ENCODE measurements around the gene SULT2B1. TPM values are rescaled to one million over a fixed set of nuclear protein-coding genes. Genes with fewer than 3 reads are reported as not detected.
"Not testable (repeated sequence)": the region's sequence is repeated elsewhere in the genome, so short reads cannot be mapped to it uniquely, and the experiment has no call there.

Gene SULT2B1
- total and polyA plus RNA-seq, 2 experiments from 2014 or later, result 0.20 TPM; not detected in 1

DNA sequence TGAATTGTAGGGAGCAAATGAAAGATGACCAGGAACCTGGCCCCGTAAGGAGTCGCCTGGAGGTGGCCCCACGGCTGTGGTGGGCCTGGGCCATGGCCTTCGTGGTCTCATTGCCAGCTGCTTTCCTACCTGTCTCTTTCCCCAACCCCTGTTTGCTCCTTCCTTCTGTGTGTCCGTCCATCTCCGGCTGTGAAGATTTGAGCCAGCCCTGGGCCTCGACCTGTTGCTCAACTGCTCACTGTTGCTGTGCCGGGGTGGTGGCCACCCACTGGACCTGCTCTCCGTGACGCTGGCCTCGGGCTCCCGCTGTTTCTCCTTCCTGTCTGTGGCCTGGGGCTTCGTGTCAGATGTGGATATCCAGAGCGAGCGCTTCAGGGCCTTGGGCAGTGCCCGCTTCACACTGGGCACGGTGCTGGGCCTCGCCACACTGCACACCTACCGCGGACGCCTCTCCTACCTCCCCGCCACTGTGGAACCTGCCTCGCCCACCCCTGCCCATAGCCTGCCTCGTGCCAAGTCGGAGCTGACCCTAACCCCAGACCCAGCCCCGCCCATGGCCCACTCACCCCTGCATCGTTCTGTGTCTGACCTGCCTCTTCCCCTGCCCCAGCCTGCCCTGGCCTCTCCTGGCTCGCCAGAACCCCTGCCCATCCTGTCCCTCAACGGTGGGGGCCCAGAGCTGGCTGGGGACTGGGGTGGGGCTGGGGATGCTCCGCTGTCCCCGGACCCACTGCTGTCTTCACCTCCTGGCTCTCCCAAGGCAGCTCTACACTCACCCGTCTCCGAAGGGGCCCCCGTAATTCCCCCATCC, 76.7 kb downstream of the SULT2B1 start:
- H3K27me3 ChIP-seq, result no peaks in the 10 kb centered on the region

DNA sequence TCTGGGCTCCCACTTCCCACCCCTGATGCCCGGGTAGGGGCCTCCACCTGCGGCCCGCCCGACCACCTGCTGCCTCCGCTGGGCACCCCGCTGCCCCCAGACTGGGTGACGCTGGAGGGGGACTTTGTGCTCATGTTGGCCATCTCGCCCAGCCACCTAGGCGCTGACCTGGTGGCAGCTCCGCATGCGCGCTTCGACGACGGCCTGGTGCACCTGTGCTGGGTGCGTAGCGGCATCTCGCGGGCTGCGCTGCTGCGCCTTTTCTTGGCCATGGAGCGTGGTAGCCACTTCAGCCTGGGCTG, 77.3 kb downstream of the SULT2B1 start:
- Histone ChIP-seq H3K27ac (no peak overlapping the region), H3K4me1 (ENCODE audit: low read depth) (peaks cover 15% of the 10 kb centered on the region), H3K9me3 (ENCODE audit: low read depth) (no peaks in the 10 kb centered on the region), H3K36me3 (no peaks in the 10 kb centered on the region), H3K4me3 (no peak overlapping the region), H3K27me3 (no peaks in the 10 kb centered on the region)
- TF ChIP-seq, protein P1, sequence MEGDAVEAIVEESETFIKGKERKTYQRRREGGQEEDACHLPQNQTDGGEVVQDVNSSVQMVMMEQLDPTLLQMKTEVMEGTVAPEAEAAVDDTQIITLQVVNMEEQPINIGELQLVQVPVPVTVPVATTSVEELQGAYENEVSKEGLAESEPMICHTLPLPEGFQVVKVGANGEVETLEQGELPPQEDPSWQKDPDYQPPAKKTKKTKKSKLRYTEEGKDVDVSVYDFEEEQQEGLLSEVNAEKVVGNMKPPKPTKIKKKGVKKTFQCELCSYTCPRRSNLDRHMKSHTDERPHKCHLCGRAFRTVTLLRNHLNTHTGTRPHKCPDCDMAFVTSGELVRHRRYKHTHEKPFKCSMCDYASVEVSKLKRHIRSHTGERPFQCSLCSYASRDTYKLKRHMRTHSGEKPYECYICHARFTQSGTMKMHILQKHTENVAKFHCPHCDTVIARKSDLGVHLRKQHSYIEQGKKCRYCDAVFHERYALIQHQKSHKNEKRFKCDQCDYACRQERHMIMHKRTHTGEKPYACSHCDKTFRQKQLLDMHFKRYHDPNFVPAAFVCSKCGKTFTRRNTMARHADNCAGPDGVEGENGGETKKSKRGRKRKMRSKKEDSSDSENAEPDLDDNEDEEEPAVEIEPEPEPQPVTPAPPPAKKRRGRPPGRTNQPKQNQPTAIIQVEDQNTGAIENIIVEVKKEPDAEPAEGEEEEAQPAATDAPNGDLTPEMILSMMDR (IDR thresholded peaks at IDR 0.05; ENCODE audit: low read depth, low read length), result no peak
- no peak for DNase-seq (ENCODE audit: low read depth in 1 of 2, low spot score in 1 of 2)

More for the DNA sequence above, 76.7 kb downstream of the SULT2B1 start:
- no peaks in the 10 kb centered on the region for H3K36me3 ChIP-seq
- peaks cover 9% of the 10 kb centered on the region for H3K4me1 ChIP-seq (ENCODE audit: low read depth)
- DNase-seq (ENCODE audit: low read depth in 1 of 2, low spot score in 1 of 2), result no peak
- TF ChIP-seq, protein P1 (IDR thresholded peaks at IDR 0.05; ENCODE audit: low read depth, low read length), result no peak
- H3K4me3 ChIP-seq, result no peak overlapping the region
- no peak overlapping the region for H3K27ac ChIP-seq
- no peaks in the 10 kb centered on the region for H3K9me3 ChIP-seq (ENCODE audit: low read depth)

DNA sequence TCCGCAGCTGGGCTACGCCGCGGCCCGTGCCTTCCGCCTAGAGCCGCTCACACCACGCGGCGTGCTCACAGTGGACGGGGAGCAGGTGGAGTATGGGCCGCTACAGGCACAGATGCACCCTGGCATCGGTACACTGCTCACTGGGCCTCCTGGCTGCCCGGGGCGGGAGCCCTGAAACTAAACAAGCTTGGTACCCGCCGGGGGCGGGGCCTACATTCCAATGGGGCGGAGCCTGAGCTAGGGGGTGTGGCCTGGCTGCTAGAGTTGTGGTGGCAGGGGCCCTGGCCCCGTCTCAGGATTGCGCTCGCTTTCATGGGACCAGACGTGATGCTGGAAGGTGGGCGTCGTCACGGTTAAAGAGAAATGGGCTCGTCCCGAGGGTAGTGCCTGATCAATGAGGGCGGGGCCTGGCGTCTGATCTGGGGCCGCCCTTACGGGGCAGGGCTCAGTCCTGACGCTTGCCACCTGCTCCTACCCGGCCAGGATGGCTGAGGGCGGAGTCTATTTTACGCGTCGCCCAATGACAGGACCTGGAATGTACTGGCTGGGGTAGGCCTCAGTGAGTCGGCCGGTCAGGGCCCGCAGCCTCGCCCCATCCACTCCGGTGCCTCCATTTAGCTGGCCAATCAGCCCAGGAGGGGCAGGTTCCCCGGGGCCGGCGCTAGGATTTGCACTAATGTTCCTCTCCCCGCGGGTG, 77.8 kb downstream of the SULT2B1 start:
- Histone ChIP-seq H3K36me3 (no peaks in the 10 kb centered on the region), H3K4me3 (no peak overlapping the region), H3K9me3 (ENCODE audit: low read depth) (no peaks in the 10 kb centered on the region), H3K27ac (no peak overlapping the region), H3K4me1 (ENCODE audit: low read depth) (peaks cover 16% of the 10 kb centered on the region), H3K27me3 (no peaks in the 10 kb centered on the region)
- TF ChIP-seq, protein P1 (IDR thresholded peaks at IDR 0.05; ENCODE audit: low read depth, low read length), result no peak
- peak; percentile 46 to 85 for DNase-seq (ENCODE audit: low read depth in 1 of 2, low spot score in 1 of 2)

DNA sequence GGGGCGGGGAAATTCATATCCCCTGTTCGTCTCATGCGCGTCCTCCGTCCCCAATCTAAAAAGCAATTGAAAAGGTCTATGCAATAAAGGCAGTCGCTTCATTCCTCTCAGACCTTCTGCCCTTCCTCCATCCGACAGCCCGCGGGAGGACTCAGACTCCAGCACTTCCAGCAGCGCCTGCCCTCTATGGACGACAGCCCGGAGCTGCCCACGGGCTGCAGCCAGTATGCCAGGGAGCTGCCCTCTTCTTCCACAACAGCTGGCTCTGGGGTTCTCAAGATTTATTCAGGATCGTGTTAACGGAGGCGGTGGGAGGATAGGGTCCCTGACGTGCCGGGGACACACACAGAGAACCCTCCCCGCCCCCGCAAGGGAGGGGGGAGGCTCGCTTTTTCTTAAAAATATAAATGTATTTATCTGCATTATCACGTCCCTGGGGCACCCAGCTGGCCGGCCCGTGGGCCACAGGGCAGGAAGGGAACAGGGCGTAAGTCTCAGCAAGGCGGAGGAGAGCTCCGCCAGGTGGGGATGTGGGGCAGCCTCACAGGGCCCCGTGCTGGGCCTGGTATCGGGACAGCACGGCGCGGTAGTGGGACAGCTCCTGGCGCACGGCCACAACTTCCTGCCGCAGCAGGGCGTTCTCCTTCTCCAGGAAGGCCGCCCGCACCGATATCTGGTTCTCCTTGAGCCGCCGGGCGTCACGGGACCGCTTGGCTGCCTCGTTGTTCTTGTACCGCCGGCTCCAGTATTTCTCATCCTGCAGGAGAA, 78.5 kb downstream of the SULT2B1 start:
- H3K4me3 ChIP-seq, result no peak overlapping the region
- no peak overlapping the region for H3K27ac ChIP-seq
- H3K36me3 ChIP-seq, result no peaks in the 10 kb centered on the region
- peak; percentile 53 to 85 for DNase-seq (ENCODE audit: low read depth in 1 of 2, low spot score in 1 of 2)
- H3K9me3 ChIP-seq (ENCODE audit: low read depth), result no peaks in the 10 kb centered on the region
- H3K4me1 ChIP-seq (ENCODE audit: low read depth), result peaks cover 12% of the 10 kb centered on the region
- no peaks in the 10 kb centered on the region for H3K27me3 ChIP-seq
- TF ChIP-seq, protein P1 (IDR thresholded peaks at IDR 0.05; ENCODE audit: low read depth, low read length), result no peak

DNA sequence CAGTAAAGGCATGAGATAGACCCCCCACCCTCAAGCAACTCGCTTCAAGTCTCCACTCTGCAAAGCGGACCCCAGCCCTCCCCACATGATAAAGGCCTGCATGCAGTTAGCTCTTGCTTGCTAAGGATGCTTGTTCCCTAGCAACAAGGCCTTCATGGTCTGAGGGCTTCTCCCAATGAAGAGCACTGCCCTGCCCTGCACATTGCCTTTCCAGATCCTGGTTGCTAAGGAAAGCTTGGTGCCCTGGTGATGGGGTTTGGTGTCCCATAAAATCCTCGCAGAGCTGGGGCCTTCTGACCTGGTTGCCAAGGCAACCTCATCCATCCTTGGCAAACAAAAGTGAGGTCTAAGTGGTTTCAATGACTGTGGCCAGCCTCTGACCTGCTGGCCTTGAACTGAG, 79.3 kb downstream of the SULT2B1 start:
- Histone ChIP-seq H3K27me3 (no peaks in the 10 kb centered on the region), H3K9me3 (ENCODE audit: low read depth) (no peaks in the 10 kb centered on the region), H3K27ac (no peak overlapping the region), H3K36me3 (no peaks in the 10 kb centered on the region), H3K4me1 (ENCODE audit: low read depth) (peaks cover 12% of the 10 kb centered on the region), H3K4me3 (no peak overlapping the region)
- TF ChIP-seq, protein P1 (IDR thresholded peaks at IDR 0.05; ENCODE audit: low read depth, low read length), result no peak
- DNase-seq (ENCODE audit: low read depth in 1 of 2, low spot score in 1 of 2), result no peak

DNA sequence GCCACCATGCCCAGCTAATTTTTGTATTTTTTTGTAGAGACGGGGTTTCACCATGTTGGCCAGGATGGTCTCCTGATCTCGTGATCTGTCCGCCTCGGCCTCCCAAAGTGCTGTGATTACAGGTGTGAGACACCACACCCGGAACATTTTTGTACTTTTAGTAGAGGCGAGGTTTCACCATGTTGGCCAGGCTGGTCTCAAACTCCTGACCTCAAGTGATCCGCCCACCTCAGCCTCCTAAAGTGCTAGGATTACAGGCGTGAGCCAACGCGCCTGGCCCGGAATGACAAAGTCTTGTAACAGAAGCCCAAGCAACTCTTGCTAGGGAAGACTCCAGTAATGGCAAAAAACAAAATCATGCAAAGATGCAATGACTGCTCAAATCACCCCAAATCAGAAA, 80.3 kb downstream of the SULT2B1 start:
- DNase-seq (ENCODE audit: low read depth in 1 of 2, low spot score in 1 of 2); H3K27me3 ChIP-seq; H3K27ac ChIP-seq; H3K4me3 ChIP-seq; H3K9me3 ChIP-seq (ENCODE audit: low read depth); H3K36me3 ChIP-seq: not testable (repeated sequence)
- H3K4me1 ChIP-seq (ENCODE audit: low read depth), result peaks cover 12% of the 10 kb centered on the region
